Measurements from ENCODE around the gene PDZD7.
"Not testable (repeated sequence)": the region's sequence is repeated elsewhere in the genome, so short reads cannot be mapped to it uniquely, and the experiment has no call there.

PDZD7 gene

DNA sequence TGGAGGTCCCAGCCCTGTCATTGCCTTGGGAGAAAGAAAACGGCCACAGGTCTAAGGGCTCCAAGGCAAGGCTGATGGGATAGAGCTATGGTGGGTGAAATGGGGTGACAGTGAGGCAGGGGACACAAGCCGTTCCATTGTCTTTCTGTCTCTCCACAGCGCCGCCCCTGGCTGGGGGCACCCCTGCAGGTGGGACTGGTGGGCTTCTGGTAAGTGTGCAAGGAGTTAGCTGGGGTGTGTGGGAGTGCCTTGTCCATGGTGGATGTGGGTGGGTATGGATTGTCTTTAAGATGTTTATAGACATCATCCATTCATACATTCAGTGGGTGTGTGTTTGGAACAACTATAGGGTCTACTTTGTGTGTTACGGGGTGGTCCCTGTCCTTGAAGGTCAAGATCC is 7.6 kb upstream of the PDZD7 start:
- DNase-seq: no peak

DNA sequence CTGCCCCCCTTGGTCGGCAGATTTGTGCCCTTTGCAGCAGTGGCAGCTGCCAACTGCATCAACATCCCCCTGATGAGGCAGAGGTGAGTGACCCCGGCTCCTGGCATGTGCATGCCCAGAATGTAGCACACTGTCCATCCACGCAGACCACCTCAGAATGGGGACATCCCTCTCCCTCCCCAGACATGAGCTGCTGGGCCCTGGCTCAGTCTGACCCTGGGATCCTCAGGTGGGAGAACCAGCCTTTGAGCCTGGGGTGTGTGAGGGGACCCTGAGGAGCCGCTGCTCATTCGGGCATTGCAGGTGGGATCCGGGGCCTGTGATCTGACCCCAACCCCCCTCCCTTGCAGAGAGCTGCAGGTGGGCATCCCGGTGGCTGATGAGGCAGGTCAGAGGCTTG is 5.8 kb upstream of the PDZD7 start:
- no peak for DNase-seq

DNA sequence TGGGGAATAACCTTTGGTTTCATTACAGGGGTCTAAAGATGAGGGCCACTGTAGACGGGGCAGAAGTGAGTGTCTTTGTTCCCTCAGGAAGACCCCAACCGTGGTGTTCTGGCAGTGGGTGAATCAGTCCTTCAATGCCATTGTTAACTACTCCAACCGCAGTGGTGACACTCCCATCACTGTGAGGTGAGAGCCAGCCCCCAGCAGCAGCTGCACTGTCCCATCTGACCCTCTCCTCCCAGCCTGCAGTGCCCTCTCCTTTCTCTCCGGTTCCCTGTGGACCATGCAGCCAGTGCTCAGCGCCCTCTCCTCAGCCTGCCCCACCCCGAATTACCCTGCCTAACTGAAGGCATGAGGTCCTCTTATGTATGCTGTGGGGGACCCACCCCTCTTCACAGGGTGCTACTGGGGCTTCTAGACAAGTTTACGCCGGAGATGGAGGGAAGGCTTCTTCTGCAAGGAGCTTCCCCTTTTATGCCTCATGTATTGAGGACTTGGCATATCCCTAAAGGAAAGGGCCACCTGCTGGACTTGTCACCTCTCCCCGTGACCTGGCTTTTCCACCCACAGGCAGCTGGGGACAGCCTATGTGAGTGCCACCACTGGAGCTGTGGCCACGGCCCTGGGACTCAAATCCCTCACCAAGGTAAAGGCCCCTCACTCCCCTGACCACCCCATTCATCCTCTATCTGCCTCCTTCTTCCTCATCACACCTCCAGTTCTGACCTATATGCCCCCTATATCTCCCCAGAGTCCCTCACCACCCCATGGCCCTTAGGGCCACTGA is 5.2 kb upstream of the PDZD7 start:
- DNase-seq: peak in 1 of 2 experiments; percentile 26

DNA sequence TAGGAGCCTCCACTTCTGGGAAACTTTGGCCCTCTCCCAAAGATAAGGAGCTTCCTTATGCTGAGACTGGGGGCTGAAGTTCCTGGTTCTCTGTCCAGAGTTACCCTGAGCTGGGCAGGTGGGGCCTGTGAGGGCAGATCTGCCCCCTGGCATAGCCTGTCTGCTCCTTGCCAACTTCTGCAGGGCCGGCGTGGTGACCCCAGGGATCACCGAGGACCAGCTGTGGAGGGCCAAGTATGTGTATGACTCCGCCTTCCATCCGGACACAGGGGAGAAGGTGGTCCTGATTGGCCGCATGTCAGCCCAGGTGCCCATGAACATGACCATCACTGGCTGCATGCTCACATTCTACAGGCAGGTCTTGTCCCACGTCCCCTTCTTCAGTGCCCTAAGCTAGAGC is 4.4 kb upstream of the PDZD7 start:
- no peak for DNase-seq

DNA sequence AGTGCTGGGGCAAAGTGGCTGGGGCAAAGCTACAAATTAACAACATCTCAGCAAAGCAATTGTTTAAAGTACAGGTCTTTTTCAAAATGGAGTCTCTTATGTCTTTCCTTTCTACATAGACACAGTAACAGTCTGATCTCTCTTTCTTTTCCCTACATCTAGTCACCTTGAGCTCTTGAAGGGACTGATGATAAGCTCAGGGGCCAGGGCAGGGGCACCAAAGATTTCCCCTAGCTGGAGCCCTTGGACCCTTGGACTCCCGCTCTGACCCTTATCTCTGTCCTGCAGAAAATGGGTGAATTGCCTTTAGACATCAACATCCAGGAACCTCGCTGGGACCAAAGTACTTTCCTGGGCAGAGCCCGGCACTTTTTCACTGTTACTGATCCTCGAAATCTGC is 3.5 kb upstream of the PDZD7 start:
- DNase-seq: not testable (repeated sequence)

DNA sequence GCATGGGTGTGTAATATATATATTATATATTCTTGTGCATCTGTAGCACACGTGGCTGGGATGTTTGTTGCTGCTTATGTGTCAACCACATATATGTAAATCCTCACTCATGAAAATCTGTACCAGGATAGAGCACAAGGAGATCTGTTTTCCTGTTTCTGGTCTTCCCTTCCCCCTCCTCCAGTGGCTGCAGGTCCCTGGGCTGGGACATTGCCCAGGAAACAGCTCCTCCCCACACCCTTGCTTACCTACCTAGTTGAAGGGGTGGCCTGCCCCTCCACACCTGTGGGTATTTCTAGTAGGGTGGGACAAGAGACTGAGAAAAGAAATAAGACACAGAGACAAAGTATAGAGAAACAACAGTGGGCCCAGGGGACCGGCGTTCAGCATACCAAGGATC is 2.3 kb upstream of the PDZD7 start:
- no peak for DNase-seq

DNA sequence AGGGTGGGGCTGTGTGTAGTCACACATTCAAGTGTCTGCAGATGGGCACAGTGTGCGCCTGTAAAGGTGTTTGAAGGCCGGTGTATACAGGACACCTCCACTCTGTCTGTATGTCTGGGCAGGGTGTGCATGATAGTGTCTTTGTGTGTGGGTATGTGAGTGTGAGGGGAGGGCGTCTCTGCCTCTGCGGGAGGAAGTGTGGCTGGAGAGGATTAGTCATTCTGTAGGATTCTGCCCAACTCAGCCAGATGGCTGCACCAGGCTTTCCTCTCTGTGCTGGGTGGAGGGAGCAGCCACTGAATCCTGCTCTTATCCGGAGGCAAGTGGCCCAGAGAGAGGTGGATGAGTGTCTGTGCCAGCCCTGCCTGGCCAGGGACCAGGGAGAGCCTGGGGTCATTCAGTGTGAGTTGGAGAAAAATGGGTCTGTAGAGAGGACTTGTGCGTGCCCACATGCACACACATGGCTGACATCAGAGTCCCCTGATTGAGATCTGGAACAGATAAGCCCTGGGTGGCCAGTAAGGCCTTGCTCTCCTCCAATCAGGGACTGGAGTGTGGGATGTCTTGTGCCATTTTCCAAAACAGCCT is 1.8 kb upstream of the PDZD7 start:
- DNase-seq: peak; percentile 87 to 93

DNA sequence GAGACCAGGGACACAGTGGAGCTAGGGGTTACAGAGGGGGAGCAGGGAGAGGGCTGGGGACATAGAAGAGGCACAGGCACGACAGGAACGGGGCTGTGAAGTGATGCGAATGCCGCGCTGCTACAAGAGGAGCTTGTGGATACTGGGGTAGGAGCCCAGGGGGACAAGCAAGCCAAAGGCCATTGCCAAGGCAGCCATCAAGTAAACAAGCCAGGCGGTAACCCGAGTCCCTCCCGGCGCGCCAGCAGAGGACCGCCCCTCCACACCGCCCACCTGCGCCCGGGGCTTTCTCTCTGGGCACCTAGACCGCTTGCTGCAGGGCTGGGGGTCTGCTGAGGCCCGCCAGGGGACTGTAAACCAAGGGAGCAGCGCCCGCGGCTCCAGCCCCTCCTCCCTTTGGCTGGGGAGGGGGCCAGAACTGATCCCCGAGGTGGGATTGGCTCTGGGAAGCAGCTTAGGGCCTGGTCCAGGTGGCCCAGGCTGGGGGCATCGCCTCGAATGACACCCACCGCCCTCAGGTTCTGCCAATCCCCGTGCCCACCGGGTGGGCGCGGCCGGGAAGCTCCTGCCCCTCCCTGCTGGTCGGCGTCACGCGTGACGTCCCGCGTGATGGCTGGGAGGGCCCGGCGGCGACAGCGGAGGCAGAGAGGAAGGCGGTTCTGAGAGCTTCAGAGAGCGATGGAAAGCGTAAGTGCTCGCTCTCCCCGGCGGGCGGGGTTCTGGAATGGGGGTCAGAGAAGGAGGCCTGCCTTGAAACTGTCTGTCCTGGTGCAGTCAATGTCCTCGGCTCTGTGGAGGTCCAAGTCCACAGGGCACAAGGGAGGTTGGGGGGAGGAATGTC is 1.1 kb upstream of the PDZD7 start:
- DNase-seq: peak; percentile 48 to 67

DNA sequence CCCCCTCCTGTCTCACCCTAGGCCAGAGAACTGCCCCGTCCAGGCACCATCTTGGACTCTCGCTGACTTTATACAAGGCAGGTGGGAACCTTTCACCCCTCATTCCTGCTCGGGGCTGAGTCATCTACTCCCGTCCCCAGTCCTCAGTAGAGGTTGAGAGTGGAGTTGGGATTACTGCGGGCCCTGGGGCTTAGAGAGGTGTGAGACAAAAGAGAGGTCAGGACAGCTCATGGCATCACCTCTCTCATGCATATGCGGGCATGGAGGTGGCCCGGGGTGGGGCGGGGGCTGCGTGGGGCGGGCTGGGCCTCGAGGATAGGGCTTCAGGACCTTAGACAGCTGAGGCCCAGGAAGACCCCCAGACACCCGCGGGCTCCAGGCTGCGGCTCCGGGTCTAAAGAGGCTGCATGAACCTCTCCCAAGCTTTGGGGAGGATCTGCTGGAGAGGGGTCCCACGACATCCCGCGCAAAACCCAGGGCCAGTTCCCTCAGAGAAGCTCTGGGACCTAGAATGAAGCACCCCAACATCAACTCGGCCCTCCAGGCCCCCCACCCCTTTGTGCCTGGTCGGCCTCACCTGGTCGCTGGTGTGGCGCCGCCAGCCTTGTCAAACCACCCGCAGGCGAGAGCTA is 317 bp downstream of the PDZD7 start:
- DNase-seq: no peak

DNA sequence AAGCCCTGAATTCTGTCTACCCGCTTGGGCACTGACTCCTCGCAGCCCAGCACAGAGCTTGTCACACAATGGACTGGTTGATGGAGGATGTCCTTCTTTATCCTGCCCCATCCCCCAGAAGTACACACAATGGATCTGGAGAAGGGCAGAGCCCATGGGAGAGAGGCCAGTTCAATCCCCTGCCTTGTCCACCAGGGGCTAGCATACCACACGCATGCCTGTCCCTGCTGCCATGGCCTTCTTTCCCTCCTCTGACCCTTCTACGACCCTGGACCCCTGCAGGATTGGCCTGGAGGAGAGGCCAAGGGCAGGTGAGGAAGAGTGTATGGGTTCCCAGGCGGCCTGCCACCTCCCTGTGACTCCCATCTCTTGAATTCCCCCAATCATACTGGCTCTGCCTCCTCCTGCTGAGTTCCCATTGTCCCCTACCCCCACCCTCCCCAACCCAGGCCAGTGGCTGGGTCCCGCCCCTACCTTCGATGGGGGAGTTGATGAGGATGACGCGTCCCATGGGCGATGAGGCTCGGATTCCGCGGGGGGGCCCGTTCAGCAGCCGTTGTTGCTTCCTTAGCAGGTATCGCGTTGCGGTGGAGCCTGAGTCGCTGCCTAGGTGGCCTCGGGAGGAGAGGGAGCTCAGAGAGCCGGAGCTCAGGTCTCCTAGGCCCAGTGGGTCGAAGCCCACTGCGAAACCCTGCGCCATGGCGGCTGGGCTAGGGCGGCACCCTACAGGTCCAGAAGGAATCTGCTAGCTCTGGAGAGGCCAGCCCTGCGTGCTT is 1.2 kb downstream of the PDZD7 start:
- DNase-seq: no peak

DNA sequence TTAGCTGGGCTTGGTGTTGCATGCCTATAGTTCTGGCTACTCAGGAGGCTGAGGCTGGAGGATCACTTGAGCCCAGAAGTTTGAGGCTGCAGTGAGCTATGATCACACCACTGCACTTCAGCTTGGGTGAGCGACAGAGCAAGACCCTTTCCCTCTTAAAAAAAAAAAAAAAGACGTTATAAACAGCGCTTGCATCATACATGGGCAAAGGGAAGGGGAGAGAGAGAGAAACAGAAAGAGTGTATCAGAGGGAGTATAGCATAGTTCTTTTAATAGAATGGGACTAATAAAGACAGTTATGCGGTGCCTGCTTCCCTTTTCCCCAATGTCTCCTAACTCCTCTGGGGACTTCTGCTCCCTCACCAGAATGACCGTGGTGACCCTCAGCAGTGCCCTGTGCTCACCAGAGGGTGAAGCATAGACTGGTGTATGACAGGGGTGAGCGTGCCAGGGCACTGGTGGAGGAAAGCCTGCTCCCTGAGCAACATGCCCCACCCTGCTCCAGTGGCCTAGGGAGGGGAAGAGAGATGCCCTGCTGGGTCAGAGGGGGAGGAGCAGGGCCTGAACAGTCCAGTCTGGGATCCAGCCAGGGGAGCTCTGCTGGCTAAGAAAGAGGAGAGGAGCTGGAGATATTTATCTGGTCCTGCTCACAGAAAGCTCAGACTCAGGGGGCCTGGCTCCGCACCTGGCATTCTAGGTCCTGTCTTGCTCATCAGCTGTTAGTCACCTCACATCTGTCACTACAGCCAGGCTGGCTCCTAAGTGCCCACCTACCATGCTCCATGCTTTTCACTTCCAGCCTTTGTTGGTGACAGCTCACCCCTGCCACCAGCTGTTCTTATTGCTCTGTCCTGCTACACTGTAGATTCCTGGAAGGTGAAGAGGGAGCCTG is 2.2 kb downstream of the PDZD7 start:
- peak; percentile 60 to 77 for DNase-seq

DNA sequence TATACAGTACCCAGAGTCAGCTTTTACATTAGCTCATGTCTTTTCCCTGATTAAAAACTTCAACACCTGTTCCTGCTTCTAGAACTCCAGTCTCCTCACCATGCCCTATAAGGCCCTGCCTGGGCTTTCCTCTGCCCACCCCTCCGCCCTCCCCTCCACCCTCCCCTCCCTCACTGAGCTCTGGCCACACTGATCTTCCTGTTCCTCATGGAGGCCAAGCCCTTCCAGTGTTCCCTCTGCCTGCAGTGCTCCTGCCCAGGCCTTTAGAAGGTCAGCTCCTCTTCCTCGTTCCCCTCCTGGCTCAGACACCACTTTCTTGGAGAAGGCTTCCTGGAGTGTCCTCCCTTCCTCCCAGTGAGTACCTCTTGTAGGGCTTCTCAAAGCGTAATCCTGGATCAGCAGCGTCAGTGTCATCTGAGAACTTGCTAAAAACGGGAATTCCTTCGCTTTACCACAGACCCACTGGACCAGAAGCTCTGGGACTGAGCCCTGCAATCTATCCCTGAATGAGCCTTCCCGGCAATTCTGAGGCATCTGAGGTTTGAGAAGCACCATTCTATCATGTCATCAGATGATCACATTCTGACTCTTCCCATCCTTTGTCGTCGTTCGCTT is 3.7 kb downstream of the PDZD7 start:
- DNase-seq: no peak

DNA sequence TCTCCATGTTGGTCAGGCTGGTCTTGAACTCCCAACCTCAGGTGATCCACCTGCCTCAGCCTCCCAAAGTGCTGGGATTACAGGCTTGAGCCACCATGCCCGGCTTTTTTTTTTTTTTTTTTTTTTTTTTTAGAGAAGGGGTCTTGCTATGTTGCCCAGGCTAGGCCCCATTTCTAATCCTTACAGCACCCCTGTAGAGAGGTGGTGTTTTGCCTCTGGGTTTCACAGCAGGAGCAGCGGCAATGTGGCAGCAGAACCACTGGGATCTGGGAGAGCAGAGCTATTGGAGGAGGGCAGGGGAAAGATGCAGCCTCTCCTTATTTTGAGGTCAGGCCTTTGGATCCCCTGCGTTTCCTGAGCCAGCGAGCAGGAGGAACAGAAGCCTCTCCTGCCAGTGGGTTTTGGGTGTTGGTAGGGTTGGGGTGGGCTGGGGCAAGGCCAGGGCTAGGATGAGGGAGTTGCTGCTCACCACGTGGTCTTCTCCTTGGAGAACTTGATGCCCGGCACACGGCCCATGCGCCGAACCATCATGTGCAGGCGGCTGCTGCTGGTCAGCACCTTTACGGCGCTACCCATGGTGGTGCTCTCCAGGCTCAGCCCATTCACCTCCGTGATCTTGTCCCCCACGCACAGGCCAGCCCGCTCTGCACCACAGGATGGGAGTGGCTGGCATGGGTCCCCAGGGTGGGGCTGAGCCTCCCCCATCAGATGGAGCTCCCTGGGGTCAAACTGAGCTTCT is 7.8 kb downstream of the PDZD7 start:
- DNase-seq: no peak

DNA sequence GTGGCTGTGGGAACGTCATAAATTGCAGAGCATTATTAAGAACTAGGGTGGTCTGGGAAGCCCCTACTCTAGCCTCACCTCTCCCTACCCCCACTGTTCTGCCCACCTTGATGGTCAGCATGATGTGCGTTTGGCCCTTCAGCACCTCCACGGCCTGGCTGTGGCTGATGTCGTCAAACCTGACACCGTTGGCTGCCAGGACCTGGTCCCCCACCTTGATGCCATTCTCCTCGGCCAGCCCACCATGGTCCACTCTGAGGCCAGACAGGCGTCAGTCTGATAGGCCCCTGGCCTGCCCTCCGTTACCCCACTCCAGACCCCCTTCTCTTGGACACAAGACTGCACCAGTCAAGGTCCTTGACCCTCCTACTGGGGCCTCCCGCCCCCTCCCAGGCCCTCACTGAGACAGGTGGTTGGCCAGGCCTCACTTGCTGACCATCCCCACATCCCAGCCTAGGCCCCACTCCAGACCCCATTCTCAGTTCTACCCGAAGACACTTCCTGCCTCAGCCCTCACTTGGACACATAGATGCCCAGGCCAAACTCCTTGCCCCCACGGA is 9.2 kb downstream of the PDZD7 start:
- no peak for DNase-seq

DNA sequence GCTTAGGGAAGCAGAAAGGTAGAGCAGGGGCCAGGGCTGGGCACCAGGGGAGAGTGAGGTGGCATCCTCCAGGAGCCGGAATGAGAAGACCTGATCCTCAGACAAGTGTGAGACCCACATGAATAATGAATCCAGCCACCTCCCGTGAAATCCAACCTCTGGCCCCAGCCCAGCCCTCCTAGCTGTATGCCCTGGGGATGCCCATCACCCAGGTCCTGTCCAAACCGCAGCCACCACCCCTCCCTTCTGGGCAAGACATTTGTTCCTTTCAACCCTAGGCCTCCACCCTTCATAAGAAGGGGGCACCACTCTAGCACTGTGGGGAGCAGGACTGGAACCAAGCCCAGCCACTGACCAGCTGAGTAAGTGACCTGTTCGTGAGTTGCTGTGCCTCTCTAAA is 9.7 kb downstream of the PDZD7 start:
- no peak for DNase-seq

DNA sequence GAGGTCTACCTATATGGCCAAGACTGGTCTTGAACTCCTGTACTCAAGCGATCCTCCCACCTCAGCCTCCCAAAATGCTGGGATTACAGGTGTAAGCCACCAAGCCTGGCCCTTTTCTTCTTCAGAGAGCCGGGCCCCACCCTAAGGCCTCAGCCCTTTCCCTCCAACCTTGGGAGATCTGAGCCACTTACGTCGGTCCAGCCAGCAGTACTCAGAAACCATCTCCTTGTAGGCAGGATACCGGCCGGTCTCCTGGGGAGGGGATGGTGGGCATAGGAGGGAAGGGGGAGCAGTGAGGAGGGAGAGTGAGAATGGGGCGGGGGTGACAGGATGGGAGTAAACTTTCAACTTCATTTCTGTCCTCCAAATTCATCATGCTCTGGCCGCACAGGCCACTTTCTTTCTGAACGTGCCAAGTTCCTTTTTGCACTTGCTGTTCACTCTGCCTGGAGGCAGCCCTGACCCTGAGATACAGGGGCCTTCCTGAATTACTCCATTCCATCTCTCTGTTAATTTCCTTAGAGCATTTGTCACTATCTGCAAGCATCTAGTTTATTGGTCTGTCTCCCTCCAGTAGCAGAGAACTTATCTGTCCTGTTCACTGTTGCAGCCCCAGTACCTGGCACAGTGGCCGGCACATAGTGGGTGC is 10.4 kb downstream of the PDZD7 start:
- DNase-seq: no peak

DNA sequence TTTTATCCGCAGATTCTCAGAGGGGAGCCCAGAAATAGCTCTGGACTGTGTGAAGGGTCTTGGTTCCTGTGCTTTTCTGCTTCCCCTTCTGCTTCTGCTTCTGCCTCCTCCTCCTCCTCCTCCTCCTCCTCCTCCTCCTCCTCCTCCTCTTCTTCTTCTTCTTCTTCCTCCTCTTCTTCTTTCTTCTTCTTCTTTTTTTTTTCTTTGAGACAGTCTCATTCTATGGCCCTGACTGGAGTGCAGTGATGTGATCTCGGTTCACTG is 11.6 kb downstream of the PDZD7 start:
- no peak for DNase-seq

DNA sequence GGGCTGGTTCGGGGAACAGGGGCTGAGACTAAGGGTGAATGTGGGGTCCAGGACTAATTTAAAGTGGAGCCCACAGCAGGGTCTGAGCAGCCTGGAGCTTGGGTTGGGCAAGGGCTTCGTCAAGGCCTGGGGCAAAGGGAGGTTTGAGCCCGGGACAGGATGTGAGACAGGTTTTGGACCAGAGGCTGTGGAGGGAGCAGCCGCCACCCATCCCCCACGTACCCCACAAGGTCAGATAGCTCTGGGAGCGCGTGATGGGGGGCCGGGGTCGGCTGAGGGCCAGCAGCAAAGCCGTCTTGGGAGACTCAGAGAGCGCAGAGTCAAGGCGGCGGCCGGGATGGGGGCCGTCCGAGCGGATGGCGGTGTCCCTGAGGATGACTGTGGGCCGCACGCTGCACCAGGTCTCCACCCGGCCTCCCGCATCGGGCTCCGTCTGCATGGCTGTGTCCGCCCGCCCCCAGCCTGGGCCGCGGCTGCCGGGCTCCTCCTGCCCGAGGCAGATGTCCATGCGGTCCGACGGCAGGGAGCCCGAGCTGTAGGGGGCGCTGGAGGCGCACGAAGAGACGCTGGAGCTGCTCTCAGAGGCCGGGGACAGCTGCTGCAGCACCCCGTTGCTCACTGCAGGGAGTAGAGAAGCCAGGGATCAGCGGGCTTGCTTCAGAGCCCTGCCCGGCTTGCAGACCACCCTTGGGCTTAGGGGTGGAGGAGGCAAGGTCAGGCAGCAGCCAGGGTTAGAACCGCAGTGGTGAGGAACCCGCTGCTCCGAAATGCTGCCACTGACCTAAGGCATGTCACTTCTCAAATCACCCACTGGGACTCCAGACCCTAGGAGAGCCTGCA is 12.1 kb downstream of the PDZD7 start:
- peak; percentile 81 to 87 for DNase-seq

DNA sequence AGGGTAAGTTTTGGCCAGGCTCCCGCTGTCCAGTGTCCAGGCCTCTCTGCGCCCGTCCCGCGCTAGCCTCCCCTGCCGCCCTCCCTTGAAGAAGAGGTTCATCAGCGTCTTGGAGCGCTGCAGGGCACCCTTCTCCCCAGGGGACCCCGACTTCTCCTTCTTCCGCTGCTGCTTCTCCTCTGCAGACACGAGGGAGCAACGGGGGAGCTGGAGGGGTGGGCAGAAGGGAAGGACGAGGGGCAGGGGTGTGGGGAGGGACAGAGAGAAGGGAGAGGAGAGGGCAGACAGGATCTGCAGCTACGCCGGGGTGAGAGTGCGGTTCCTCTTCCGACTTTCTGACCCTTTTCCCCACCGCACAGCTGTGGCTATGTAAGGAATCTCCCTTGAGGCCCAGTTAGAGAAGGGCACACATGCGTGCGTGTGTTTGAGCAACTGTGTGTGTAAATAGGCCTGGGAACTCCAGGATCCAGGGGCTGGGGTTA is 12.8 kb downstream of the PDZD7 start:
- no peak for DNase-seq

Measured in Kasumi-1 (cell line).